GM12878 (cell line): Measurements from ENCODE around the gene PRPS2. TPM values are rescaled to one million over a fixed set of nuclear protein-coding genes. Genes with fewer than 3 reads are reported as not detected.

Experiments used
- ATAC-seq: fragments of 200-7000 bp; cut with Tn5 transposase; 3 replicates; pipeline ENCODE4 v1.9.1; 2020; ENCODE audit warnings: mild to moderate bottlenecking, moderate library complexity
- BruUV-seq: library from RNA; stranded (reverse); fragments of 400-500 nt; replicated peaks from 2 replicates; lab custom pipeline; 2021; lab: Mats Ljungman, UMichigan
- CTCF ChIA-PET: fragments of 300-600 bp; sonication (Branson Sonifier 250); formaldehyde crosslinking; extraction: SDS; loops from one replicate; lab custom pipeline; 2021; ENCODE audit warnings: inconsistent platforms; lab: Yijun Ruan, JAX
- POLR2A ChIA-PET: fragments of 350-600 bp; formaldehyde crosslinking; extraction: SDS; loops from one replicate; lab custom pipeline; 2021; ENCODE audit warnings: inconsistent platforms; lab: Charles Lee
- RAD21 ChIA-PET: fragments of 300-600 bp; sonication (Branson Sonifier 250); formaldehyde crosslinking; loops from one replicate; lab custom pipeline; 2023; ENCODE audit warnings: antibody characterized with exemption; ENCODE audit not compliant: unreplicated experiment; lab: Charles Lee
- SMC1A ChIA-PET: fragments of 300-600 bp; sonication (Branson Sonifier 250); formaldehyde crosslinking; loops from one replicate; lab custom pipeline; 2023; ENCODE audit not compliant: unreplicated experiment, uncharacterized antibody; lab: Charles Lee
- DNase-seq: peaks from one replicate; pipeline ENCODE4 v3.0.0-alpha.2; 2011; ENCODE audit warnings: low read depth, low spot score
- FAIRE-seq: peaks from 3 replicates; lab custom pipeline; 2011; peaks lifted over from hg19 to GRCh38; lab: Jason Lieb, UNC
- H2AFZ ChIP-seq: 2 replicates; pipeline ENCODE4 v1.6.0; 2011; ENCODE audit warnings: low read depth, low read length, control low read depth; ENCODE audit not compliant: control insufficient read depth
- H3K27ac ChIP-seq: 2 replicates; pipeline ENCODE4 v1.5.1; 2011; ENCODE audit warnings: control low read depth; ENCODE audit not compliant: control insufficient read depth, insufficient read depth
- H3K27me3 ChIP-seq, 2 experiments: replicated peaks in 1 of 2; 2 replicates each; pipeline versions ENCODE4 v1.6.0 to v1.6.1; 2011; ENCODE audit warnings: low read length in 1 of 2; ENCODE audit not compliant: control insufficient read depth in 2 of 2, insufficient read depth in 2 of 2
- H3K36me3 ChIP-seq, 2 experiments: 2 replicates each; pipeline ENCODE4 v1.5.1; 2011; ENCODE audit warnings: low read length in 1 of 2; ENCODE audit not compliant: control insufficient read depth in 2 of 2, insufficient read depth in 2 of 2
- H3K4me1 ChIP-seq: 2 replicates; pipeline ENCODE4 v1.6.1; 2011; ENCODE audit warnings: mild to moderate bottlenecking, low read length, moderate library complexity, mixed read lengths; ENCODE audit not compliant: control insufficient read depth, insufficient read depth
- H3K4me2 ChIP-seq: 2 replicates; pipeline ENCODE4 v1.6.0; 2011; ENCODE audit warnings: control low read depth; ENCODE audit not compliant: control insufficient read depth, insufficient read depth
- H3K4me3 ChIP-seq: fragments of 200-600 bp; sonication (generic); 2 replicates; pipeline ENCODE4 v1.5.1; 2016
- H3K79me2 ChIP-seq: 2 replicates; pipeline ENCODE4 v1.6.0; 2011; ENCODE audit warnings: low read length; ENCODE audit not compliant: control insufficient read depth, insufficient read depth
- H3K9ac ChIP-seq: 2 replicates; pipeline ENCODE4 v1.8.0; 2011; ENCODE audit warnings: low read length, control low read depth, mixed read lengths; ENCODE audit not compliant: control insufficient read depth, insufficient read depth
- H3K9me3 ChIP-seq: replicated peaks from 3 replicates; pipeline ENCODE4 v1.5.1; 2011; ENCODE audit warnings: mild to moderate bottlenecking, low read length; ENCODE audit not compliant: control insufficient read depth, insufficient read depth
- H4K20me1 ChIP-seq: 2 replicates; pipeline ENCODE4 v1.6.0; 2011; ENCODE audit not compliant: control insufficient read depth, insufficient read depth
- ATF2 ChIP-seq: IDR thresholded peaks from 2 replicates; pipeline ENCODE4 v1.6.1; 2012; ENCODE audit warnings: low read length, inconsistent platforms
- CBX3 ChIP-seq: fragments of 200-600 bp; sonication (generic); IDR thresholded peaks from 2 replicates; pipeline ENCODE4 v1.6.1; 2016; ENCODE audit warnings: low read depth, borderline replicate concordance
- MLLT1 ChIP-seq: fragments of 450-650 bp; IDR thresholded peaks from 2 replicates; pipeline ENCODE4 v1.6.1; 2016; ENCODE audit warnings: mild to moderate bottlenecking
- NKRF ChIP-seq: fragments of 450-650 bp; conservative IDR thresholded peaks from 2 replicates; pipeline ENCODE4 v1.6.1; 2017; ENCODE audit warnings: mild to moderate bottlenecking, moderate library complexity
- NR2F1 ChIP-seq: fragments of 450-650 bp; conservative IDR thresholded peaks from 2 replicates; pipeline ENCODE4 v1.6.1; 2017; ENCODE audit warnings: mild to moderate bottlenecking
- POU2F2 ChIP-seq: IDR thresholded peaks from 3 replicates; pipeline ENCODE4 v1.6.1; 2011; ENCODE audit warnings: low read depth, mild to moderate bottlenecking, low read length, borderline replicate concordance
- SIN3A ChIP-seq: IDR thresholded peaks from 2 replicates; pipeline ENCODE4 v1.6.1; 2012; ENCODE audit warnings: low read depth, low read length, improper control_type of control experiment
- WGBS: methylation state at CpG from one replicate; pipeline ENCODE4 v1.1.6; 2016; ENCODE audit warnings: low lambda C conversion rate; ENCODE audit not compliant: insufficient replicate concordance, insufficient coverage; ENCODE audit errors: missing lambda C conversion rate; 5-methylcytosine and 5-hydroxymethylcytosine counted together
- in situ Hi-C: fragments of 300-500 bp; cut with MboI; formaldehyde crosslinking; loops from 9 replicates; pipeline ENCODE4 v1.14.3; 2018; ENCODE audit warnings: mixed read lengths
- intact Hi-C: fragments of 100-400 bp; cut with micrococcal nuclease; formaldehyde crosslinking; loops from one replicate; pipeline ENCODE4 v1.14.2; 2022; ENCODE audit not compliant: unreplicated experiment
- polyA plus RNA-seq, 11 experiments: library from polyadenylated mRNA; depleted of rRNA in 4 of 11; unstranded in 6 of 11; stranded (reverse) in 5 of 11; fragments of >200 nt; fragmentation: Nextera tagmentation in 4 of 11; fragmentation: Illumina TruSeq in 1 of 11; extraction: Ambion mirVana in 4 of 11; extraction: Trizol in 1 of 11; gene quantifications; 1 replicate in 1 of 11; 2 replicates in 10 of 11; pipeline versions ENCODE4 v1.2.1 to v1.2.3, GENCODE V29; 2011 to 2016; ENCODE audit warnings: inconsistent platforms in 2 of 11, missing spikeins in 2 of 11, low read depth in 1 of 11
- total RNA-seq, 4 experiments: library from RNA; depleted of rRNA in 3 of 4; stranded (reverse); fragments of >200 nt in 3 of 4; fragmentation: Illumina TruSeq in 1 of 4; extraction: Trizol in 1 of 4; gene quantifications; 2 replicates each; pipeline versions ENCODE4 v1.2.1 to v1.2.3, GENCODE V29; 2013 to 2021

Gene PRPS2
- total and polyA plus RNA-seq, 10 of the 15 experiments (the other 5 are each of a cell fraction or from before 2014, with no cell fraction given), result 44.1 to 102 (median 58.2) TPM

GRCh38 chrX:12788645-12789044 lies 2.6 kb upstream of the PRPS2 start:
- Histone ChIP-seq H3K9me3 (no peaks in the 10 kb centered on the region; the same call in 2 of the 3 replicates), H3K4me3 (no peak overlapping the region), H3K4me2 (no peak overlapping the region), H3K27me3 (no peaks in the 10 kb centered on the region), H3K36me3 (no peaks in the 10 kb centered on the region), H3K4me1 (no peaks in the 10 kb centered on the region), H2AFZ (no peak overlapping the region), H3K27ac (no peak overlapping the region), H4K20me1 (no peaks in the 10 kb centered on the region), H3K9ac (no peak overlapping the region), H3K79me2 (peaks cover 17% of the 10 kb centered on the region)
- ATAC-seq (no peak), DNase-seq (no peak), FAIRE-seq (no peak)
- 56% methylated on average over 1 of the region's 1 CpG for WGBS
- in situ Hi-C loops (no loop called here), intact Hi-C loops (no loop called here)
- CTCF ChIA-PET, result no interaction called here
- POLR2A ChIA-PET, result no interaction called here
- RAD21 ChIA-PET, result no interaction called here
- TF ChIP-seq POU2F2 (no peak), SIN3A (no peak), CBX3 (no peak), NKRF (no peak), MLLT1 (no peak), ATF2 (no peak), NR2F1 (no peak)
- no TSS peak for BruUV-seq
- SMC1A ChIA-PET, result no interaction called here
